GM12875 (cell line): ENCODE data around the gene MFSD6.

ENCODE experiments used
- H3K4me3 ChIP-seq: one replicate; pipeline ENCODE4 v1.5.1; 2011; ENCODE audit warnings: low read depth, low read length, control low read depth
- CTCF ChIP-seq: IDR thresholded peaks from 2 replicates; pipeline ENCODE4 v1.5.1; 2011; ENCODE audit warnings: low read depth, mild to moderate bottlenecking, control low read depth, inconsistent platforms, low read length, moderate library complexity, borderline replicate concordance; ENCODE audit not compliant: insufficient read depth

Gene MFSD6

DNA sequence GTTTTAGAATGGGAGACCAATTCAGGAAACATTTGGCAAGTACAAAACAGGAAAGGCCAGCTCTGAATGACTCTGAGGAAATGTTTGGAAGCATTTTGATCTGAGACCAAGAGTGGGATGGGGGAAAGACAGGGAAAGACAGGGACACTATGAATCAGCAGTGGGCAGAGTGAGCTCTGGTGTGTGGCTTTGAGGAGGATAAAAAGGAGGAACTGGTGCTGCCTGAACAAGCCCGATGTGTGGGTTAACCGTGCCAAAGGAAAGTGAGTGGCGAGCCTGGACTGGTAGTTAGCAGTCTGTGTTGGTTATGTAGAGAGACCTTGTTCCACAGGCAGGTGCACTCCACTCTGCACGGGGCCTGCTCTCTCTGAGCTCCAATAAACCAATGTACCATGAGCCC, 5.3 kb downstream of the MFSD6 start:
- no peak overlapping the region for H3K4me3 ChIP-seq
- no peak for TF ChIP-seq CTCF

DNA sequence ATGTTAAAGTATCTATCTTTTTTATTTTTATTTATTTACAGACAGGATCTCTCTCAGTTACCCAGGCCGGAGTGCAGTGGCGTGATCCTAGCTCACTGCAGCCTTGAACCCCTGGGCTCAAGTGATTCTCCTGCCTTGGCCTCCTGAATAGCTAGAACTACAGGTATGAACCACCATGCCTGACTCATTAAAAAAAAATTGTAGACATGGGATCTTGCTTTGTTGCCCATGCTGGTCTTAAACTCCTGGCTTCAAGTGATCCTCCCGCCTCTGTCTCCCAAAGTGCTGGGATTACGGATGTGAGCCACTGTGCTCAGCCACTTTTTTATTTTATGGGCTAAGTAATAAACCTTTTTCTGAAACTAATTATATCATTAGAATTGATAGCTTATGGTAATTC, 7.1 kb downstream of the MFSD6 start:
- no peak for TF ChIP-seq CTCF
- no peak overlapping the region for H3K4me3 ChIP-seq

GRCh38 chr2:190415794-190416775, 7.9 kb downstream of the MFSD6 start:
- TF ChIP-seq CTCF, result no peak
- no peak overlapping the region for H3K4me3 ChIP-seq

- H3K4me3 ChIP-seq, result no peak overlapping the region
- no peak for TF ChIP-seq CTCF
These were observed 9.1 kb downstream of the MFSD6 start for GRCh38 chr2:190417045-190417842.

GRCh38 chr2:190418727-190419126, 10.6 kb downstream of the MFSD6 start:
- no peak overlapping the region for H3K4me3 ChIP-seq
- TF ChIP-seq CTCF, result no peak

DNA sequence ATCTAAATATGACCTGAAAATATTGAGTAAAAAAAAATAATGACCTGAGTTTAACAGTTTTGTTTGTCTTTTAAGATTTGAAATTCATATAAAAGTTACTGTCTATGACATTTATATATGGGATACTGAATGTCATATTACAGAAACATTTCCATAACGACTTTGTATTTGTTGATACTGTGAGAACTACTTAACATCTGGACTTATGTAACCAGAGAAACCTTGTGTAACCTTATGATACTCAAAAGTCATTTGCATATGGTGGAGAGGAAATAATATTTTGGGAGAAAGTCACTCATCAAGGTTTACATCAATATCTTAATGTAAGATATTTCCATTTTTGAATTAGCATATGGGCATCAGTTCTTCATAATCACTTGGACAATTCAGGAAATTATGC, 12.6 kb downstream of the MFSD6 start:
- no peak overlapping the region for H3K4me3 ChIP-seq
- TF ChIP-seq CTCF, result no peak
